ENCODE measurements around the gene PCMT1. TPM values are rescaled to one million over a fixed set of nuclear protein-coding genes. Genes with fewer than 3 reads are reported as not detected.

The PCMT1 gene
- total RNA-seq, 4 donors from 2014 or later = 25.8 to 97.3 (median 64.4) TPM

DNA sequence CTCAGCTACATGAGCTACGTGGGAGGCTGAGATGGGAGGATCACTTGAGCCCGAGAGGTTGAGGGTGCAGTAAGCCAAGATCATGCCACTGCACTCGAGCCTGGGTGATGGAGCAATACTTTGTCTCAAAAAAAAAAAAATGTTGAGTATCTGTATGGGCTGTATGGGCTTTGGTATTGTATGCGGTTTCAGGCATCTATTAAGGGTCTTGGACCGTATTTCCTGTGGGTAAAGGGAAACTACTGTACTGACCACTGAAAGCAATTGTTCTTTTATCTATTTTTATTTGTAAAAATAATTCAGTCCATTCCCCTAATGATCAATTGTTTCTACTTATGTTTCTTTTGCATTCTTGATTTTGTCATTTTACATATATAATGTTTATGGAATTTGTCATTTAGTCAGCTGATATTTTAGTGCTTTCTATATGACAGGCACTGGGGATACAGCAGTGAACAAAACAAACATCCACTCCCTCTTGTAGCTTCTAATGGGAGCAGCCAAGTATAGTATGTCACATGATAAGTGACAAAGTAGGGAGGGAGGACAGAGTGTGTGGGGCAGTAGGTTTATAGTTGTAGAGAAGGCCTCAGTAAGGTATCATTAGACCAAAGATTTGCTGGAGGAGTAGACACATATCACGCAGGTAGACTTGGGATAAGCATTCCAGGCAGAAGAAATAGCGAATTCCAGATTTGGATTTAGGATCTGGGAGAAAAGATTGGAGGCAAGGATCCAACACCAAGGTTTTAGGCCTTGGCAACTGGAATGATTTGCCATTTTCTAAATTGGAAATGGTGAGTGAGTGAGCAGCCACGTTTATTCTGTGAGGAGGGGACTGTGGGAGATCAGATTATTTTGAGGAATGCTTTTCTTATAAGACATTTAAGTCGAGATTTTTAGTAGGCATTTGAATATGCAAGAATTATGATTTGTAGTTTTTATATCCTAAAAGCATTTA lies 6.0 kb downstream of the PCMT1 start:
- Histone ChIP-seq H3K4me3 (no peak overlapping the region), H3K27ac (peak overlapping the region in 3 of 4 donors; percentile 11 to 16 (median 15)), H3K9me3 (no peaks in the 10 kb centered on the region), H3K36me3 (no peaks in the 10 kb centered on the region), H3K27me3 (no peaks in the 10 kb centered on the region), H3K4me1 (peaks cover 6 to 24% (median 18%) of the 10 kb centered on the region in 4 donors)
- DNase-seq = no peak
- in situ Hi-C loops (cut with MboI; ENCODE audit: low pct_ligation_motif_present in 1 of 4, low pct_unique_long_range_greater_than_20kb in 1 of 4, low sequenced_read_pairs in 3 of 4) (no loop called here), intact Hi-C loops (cut with DNase I; ENCODE audit: low total_unique reads) (no loop called here)
- WGBS, 2 donors (ENCODE audit: low coverage in 1 of 2) = 73 to 76% methylated on average over 7 to 9 of the region's 9 CpGs
- TF ChIP-seq POLR2AphosphoS5 (IDR thresholded peaks at IDR 0.05) = no peak
- TF ChIP-seq POLR2A (IDR thresholded peaks at IDR 0.05) = peak; percentile 11
- TF ChIP-seq EP300 (IDR thresholded peaks at IDR 0.05; ENCODE audit: low read depth) = no peak
- TF ChIP-seq, protein P1, sequence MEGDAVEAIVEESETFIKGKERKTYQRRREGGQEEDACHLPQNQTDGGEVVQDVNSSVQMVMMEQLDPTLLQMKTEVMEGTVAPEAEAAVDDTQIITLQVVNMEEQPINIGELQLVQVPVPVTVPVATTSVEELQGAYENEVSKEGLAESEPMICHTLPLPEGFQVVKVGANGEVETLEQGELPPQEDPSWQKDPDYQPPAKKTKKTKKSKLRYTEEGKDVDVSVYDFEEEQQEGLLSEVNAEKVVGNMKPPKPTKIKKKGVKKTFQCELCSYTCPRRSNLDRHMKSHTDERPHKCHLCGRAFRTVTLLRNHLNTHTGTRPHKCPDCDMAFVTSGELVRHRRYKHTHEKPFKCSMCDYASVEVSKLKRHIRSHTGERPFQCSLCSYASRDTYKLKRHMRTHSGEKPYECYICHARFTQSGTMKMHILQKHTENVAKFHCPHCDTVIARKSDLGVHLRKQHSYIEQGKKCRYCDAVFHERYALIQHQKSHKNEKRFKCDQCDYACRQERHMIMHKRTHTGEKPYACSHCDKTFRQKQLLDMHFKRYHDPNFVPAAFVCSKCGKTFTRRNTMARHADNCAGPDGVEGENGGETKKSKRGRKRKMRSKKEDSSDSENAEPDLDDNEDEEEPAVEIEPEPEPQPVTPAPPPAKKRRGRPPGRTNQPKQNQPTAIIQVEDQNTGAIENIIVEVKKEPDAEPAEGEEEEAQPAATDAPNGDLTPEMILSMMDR (IDR thresholded peaks at IDR 0.05) = no peak

DNA sequence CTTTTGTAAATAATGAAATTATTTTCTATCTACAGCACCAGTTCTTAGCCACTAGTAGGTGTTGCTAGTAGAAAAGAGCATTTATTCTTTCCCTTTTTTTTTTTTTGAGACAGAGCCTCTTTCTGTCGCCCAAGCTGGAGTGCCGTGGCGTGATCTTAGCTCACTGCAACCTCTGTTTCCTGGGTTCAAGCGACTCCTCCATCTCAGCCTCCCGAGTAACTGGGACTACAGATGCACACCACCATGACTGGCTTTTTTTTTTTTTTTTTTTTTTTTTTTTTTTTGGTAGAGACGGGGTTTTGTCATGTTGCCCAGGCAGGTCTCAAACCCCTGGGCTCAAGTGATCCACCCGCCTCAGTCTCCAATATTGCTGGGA lies 6.7 kb downstream of the PCMT1 start:
- Histone ChIP-seq H3K9me3 (no peaks in the 10 kb centered on the region), H3K36me3 (no peaks in the 10 kb centered on the region), H3K4me3 (no peak overlapping the region), H3K27me3 (no peaks in the 10 kb centered on the region), H3K4me1 (peaks cover 0 to 17% (median 11%) of the 10 kb centered on the region in 4 donors), H3K27ac (peak overlapping the region in 1 of 4 donors; percentile 15)
- intact Hi-C loops (cut with DNase I; ENCODE audit: low total_unique reads) = no loop called here
- WGBS, 2 donors (ENCODE audit: low coverage in 1 of 2) = 90 to 96% methylated on average over 4 to 7 of the region's 7 CpGs
- DNase-seq = no peak
- in situ Hi-C loops (cut with MboI; ENCODE audit: low pct_ligation_motif_present in 1 of 4, low pct_unique_long_range_greater_than_20kb in 1 of 4, low sequenced_read_pairs in 3 of 4) = no loop called here
- TF ChIP-seq POLR2AphosphoS5 (IDR thresholded peaks at IDR 0.05) = no peak
- TF ChIP-seq EP300 (IDR thresholded peaks at IDR 0.05; ENCODE audit: low read depth) = no peak
- TF ChIP-seq POLR2A (IDR thresholded peaks at IDR 0.05) = no peak
- TF ChIP-seq, protein P1 (IDR thresholded peaks at IDR 0.05) = no peak

DNA sequence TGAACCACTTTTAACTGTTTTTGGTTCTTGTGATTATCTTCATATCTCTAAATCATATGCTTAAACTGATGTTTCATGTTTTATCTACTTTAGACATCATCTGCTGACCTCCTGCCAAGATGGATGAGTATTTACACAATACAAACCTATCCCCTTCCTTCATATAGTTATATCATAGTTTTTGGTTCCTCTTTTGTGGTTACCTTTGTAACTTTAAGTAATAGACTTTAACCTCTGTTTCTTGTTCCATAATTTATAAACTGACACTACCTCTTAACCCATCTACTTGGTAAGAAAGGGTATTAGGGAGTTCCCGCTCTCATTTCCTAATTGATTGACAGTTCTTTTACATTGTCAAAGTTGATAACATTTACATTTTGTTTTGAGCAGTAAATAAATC lies 11.9 kb downstream of the PCMT1 start:
- intact Hi-C loops (cut with DNase I; ENCODE audit: low total_unique reads) (no loop called here), in situ Hi-C loops (cut with MboI; ENCODE audit: low pct_ligation_motif_present in 1 of 4, low pct_unique_long_range_greater_than_20kb in 1 of 4, low sequenced_read_pairs in 3 of 4) (no loop called here)
- Histone ChIP-seq H3K27me3 (no peaks in the 10 kb centered on the region), H3K4me3 (no peak overlapping the region), H3K4me1 (no peaks in the 10 kb centered on the region), H3K27ac (no peak overlapping the region), H3K36me3 (peaks cover 0 to 7% (median under 1%) of the 10 kb centered on the region in 4 donors), H3K9me3 (no peaks in the 10 kb centered on the region)
- DNase-seq = no peak
- 79 to 84% methylated on average over 1 of the region's 1 CpG for WGBS, 2 donors (ENCODE audit: low coverage in 1 of 2)
- no peak for TF ChIP-seq EP300 (IDR thresholded peaks at IDR 0.05; ENCODE audit: low read depth)
- TF ChIP-seq POLR2AphosphoS5 (IDR thresholded peaks at IDR 0.05) = no peak
- TF ChIP-seq, protein P1 (IDR thresholded peaks at IDR 0.05) = no peak
- TF ChIP-seq POLR2A (IDR thresholded peaks at IDR 0.05) = no peak

DNA sequence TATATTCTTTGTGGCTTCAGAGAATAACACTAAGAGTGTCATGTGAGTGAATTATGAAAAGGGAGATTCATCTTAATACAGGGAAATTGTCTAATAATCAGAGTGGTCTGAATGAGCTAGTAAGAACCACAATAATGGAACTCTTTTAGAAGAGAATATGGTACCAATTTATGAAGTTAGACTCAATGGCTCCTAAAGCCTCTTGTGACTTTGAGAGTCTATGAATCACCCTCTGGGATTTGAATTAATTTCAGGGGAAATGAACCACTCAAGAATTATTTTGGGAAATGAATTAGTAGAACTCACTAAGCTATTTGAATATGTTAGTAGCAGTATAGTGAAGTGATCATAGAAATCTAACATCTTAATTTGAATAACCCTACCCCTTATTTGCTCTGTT lies 14.3 kb downstream of the PCMT1 start:
- TF ChIP-seq POLR2A (IDR thresholded peaks at IDR 0.05) (no peak), POLR2AphosphoS5 (IDR thresholded peaks at IDR 0.05) (no peak), EP300 (IDR thresholded peaks at IDR 0.05; ENCODE audit: low read depth) (no peak)
- TF ChIP-seq, protein P1 (IDR thresholded peaks at IDR 0.05) = no peak
- peaks cover 0 to 7% (median 1%) of the 10 kb centered on the region in 4 donors for H3K36me3 ChIP-seq
- in situ Hi-C loops (cut with MboI; ENCODE audit: low pct_ligation_motif_present in 1 of 4, low pct_unique_long_range_greater_than_20kb in 1 of 4, low sequenced_read_pairs in 3 of 4) (no loop called here), intact Hi-C loops (cut with DNase I; ENCODE audit: low total_unique reads) (no loop called here)
- H3K27ac ChIP-seq = no peak overlapping the region
- no peak for DNase-seq
- no peaks in the 10 kb centered on the region for H3K4me1 ChIP-seq
- H3K9me3 ChIP-seq = no peaks in the 10 kb centered on the region
- H3K4me3 ChIP-seq = no peak overlapping the region
- H3K27me3 ChIP-seq = no peaks in the 10 kb centered on the region

Measured in transverse colon (tissue), 4 donors.